Gastroesophageal sphincter (tissue), 4 donors: ENCODE measurements around the gene CNTN6. TPM values are rescaled to one million over a fixed set of nuclear protein-coding genes. Genes with fewer than 3 reads are reported as not detected.

Experiments used
- ATAC-seq: fragments of 150-250 bp; one replicate; pipeline ENCODE4 v1.9.1; 2016; ENCODE audit warnings: mild to moderate bottlenecking, moderate library complexity
- H3K27ac ChIP-seq, 4 donors: fragments of 200-600 bp; sonication (generic) in 3 of 4; 1 replicate in 3 of 4; 2 replicates in 1 of 4; pipeline ENCODE4 v1.5.1; 2016 to 2019
- H3K27me3 ChIP-seq: fragments of 200-600 bp; sonication (generic); one replicate; pipeline ENCODE4 v1.5.1; 2019
- H3K36me3 ChIP-seq, 2 donors: fragments of 200-600 bp; sonication (generic); one replicate each; pipeline ENCODE4 v1.5.1; 2019; ENCODE audit warnings: control low read depth in 1 of 2
- H3K4me1 ChIP-seq, 3 donors: fragments of 200-600 bp; sonication (generic); 1 replicate in 2 of 3; 2 replicates in 1 of 3; pipeline ENCODE4 v1.5.1; 2016 to 2019; ENCODE audit warnings: control low read depth in 2 of 3
- H3K4me3 ChIP-seq, 2 donors: fragments of 200-600 bp; sonication (generic); one replicate each; pipeline ENCODE4 v1.5.1; 2019; ENCODE audit warnings: mild to moderate bottlenecking in 1 of 2, moderate library complexity in 1 of 2
- H3K9me3 ChIP-seq, 3 donors: fragments of 200-600 bp; sonication (generic); one replicate each; pipeline ENCODE4 v1.5.1; 2017 to 2019; ENCODE audit warnings: control low read depth in 2 of 3
- EP300 ChIP-seq: sonication (generic); formaldehyde crosslinking; IDR thresholded peaks from one replicate; pipeline ENCODE4 v1.6.1; 2017; ENCODE audit warnings: antibody characterized with exemption, mild to moderate bottlenecking
- POLR2A ChIP-seq, 2 donors: fragments of 450-650 bp; IDR thresholded peaks; one replicate each; pipeline ENCODE4 v1.6.1; 2017; ENCODE audit warnings: antibody characterized with exemption in 2 of 2, mild to moderate bottlenecking in 2 of 2, moderate library complexity in 1 of 2
- POLR2AphosphoS5 ChIP-seq: sonication (generic); formaldehyde crosslinking; IDR thresholded peaks from one replicate; pipeline ENCODE4 v1.6.1; 2017; ENCODE audit warnings: antibody characterized with exemption
- WGBS, 2 donors: methylation state at CpG; one replicate each; pipeline ENCODE4 v1.1.5; 2018; ENCODE audit warnings: low coverage in 1 of 2; 5-methylcytosine and 5-hydroxymethylcytosine counted together
- total RNA-seq, 4 donors: library from RNA; depleted of rRNA; stranded (reverse); fragments of >200 nt; gene quantifications; one replicate each; pipeline ENCODE4 v1.1.0, GENCODE V29; 2016
- TF ChIP-seq, protein P1 (sequence below), 4 experiments: fragments of 200-600 bp in 2 of 4; fragments of 450-650 bp in 2 of 4; sonication (generic) in 1 of 4; IDR thresholded peaks; one replicate each; pipeline ENCODE4 v1.5.1; 2017 to 2019; ENCODE audit warnings: antibody characterized with exemption in 4 of 4, mild to moderate bottlenecking in 2 of 4, moderate library complexity in 2 of 4

Gene CNTN6
- total RNA-seq, 4 donors from 2014 or later: 0.16 to 0.54 TPM; not detected in 2

DNA sequence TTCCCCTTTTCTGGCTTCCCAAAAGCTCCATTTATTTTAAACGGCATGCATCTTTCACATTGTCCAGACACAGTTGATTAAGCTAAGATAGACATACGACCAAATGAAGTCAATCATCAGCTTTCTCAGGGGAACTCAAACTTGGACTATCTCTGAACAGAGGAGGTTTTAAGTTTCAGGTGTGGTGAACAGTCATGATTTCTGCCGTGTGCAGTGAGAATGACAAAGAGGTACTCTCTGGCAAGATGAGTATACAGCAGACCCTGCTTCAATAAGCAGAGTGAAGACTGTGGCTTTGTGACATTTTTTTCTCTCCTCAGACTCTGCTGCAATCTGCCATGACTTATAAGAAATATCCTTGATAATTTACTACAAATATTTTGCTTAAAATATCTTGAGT, 307.7 kb downstream of the CNTN6 start:
- H3K4me3 ChIP-seq: no peak overlapping the region
- no peaks in the 10 kb centered on the region for H3K9me3 ChIP-seq
- WGBS, 2 donors: 18 to 24% methylated on average over 2 to 3 of the region's 3 CpGs
- H3K27ac ChIP-seq: no peak overlapping the region
- H3K36me3 ChIP-seq: no peaks in the 10 kb centered on the region
- ATAC-seq: no peak
- no peaks in the 10 kb centered on the region for H3K27me3 ChIP-seq
- TF ChIP-seq POLR2AphosphoS5 (no peak), EP300 (no peak), POLR2A (IDR thresholded peaks at IDR 0.05) (no peak)
- TF ChIP-seq, protein P1, sequence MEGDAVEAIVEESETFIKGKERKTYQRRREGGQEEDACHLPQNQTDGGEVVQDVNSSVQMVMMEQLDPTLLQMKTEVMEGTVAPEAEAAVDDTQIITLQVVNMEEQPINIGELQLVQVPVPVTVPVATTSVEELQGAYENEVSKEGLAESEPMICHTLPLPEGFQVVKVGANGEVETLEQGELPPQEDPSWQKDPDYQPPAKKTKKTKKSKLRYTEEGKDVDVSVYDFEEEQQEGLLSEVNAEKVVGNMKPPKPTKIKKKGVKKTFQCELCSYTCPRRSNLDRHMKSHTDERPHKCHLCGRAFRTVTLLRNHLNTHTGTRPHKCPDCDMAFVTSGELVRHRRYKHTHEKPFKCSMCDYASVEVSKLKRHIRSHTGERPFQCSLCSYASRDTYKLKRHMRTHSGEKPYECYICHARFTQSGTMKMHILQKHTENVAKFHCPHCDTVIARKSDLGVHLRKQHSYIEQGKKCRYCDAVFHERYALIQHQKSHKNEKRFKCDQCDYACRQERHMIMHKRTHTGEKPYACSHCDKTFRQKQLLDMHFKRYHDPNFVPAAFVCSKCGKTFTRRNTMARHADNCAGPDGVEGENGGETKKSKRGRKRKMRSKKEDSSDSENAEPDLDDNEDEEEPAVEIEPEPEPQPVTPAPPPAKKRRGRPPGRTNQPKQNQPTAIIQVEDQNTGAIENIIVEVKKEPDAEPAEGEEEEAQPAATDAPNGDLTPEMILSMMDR (IDR thresholded peaks at IDR 0.05): no peak
- no peaks in the 10 kb centered on the region for H3K4me1 ChIP-seq

DNA sequence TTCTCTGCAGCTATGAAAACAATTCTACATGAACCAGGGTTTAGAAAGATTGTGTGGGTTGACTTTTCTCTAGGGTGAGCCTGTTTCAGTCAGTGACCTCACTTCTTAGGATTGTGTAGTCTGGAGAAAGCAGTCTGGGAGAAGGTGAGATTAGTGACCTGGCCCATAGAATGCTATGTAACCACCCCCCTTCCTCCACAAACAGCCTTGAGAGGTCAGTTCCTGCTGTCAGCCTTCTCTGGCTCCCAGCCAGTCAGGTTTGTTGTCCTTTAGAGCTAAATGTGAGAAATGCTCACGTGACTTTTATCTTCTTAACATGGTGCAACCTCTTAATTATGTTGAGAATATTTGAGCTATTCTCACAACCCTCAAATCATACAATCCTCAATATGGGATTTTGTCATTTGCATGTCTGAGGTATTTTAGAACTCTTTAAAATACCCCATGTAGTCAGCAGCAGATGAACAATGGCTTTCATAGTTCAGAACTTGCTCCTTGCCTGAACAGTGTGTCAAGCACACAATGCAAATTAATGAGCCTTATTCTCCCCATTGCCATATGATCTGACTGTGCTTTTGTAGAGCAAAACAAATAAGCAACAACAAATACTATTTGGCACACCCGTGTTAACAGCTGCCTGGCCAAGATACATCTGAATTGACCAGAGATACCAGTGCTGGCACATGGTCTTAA, 311.6 kb downstream of the CNTN6 start:
- ATAC-seq: no peak

GRCh38 chr3:1406250-1406649, 313.4 kb downstream of the CNTN6 start:
- ATAC-seq: no peak
- H3K27ac ChIP-seq: no peak overlapping the region
- no peaks in the 10 kb centered on the region for H3K9me3 ChIP-seq
- H3K36me3 ChIP-seq: no peaks in the 10 kb centered on the region
- no peaks in the 10 kb centered on the region for H3K4me1 ChIP-seq
- H3K27me3 ChIP-seq: no peaks in the 10 kb centered on the region
- no peak overlapping the region for H3K4me3 ChIP-seq
- TF ChIP-seq EP300 (no peak), POLR2AphosphoS5 (no peak), POLR2A (IDR thresholded peaks at IDR 0.05) (no peak)
- TF ChIP-seq, protein P1 (IDR thresholded peaks at IDR 0.05): no peak

More for the DNA sequence above, 311.6 kb downstream of the CNTN6 start:
- no peak for TF ChIP-seq POLR2AphosphoS5
- TF ChIP-seq POLR2A (IDR thresholded peaks at IDR 0.05): no peak
- TF ChIP-seq, protein P1 (IDR thresholded peaks at IDR 0.05): no peak
- TF ChIP-seq EP300: no peak
- H3K4me1 ChIP-seq: no peaks in the 10 kb centered on the region
- H3K27me3 ChIP-seq: no peaks in the 10 kb centered on the region
- no peak overlapping the region for H3K4me3 ChIP-seq
- no peaks in the 10 kb centered on the region for H3K36me3 ChIP-seq
- no peaks in the 10 kb centered on the region for H3K9me3 ChIP-seq
- 39 to 100% methylated on average over 1 to 2 of the region's 2 CpGs for WGBS, 2 donors
- H3K27ac ChIP-seq: no peak overlapping the region

DNA sequence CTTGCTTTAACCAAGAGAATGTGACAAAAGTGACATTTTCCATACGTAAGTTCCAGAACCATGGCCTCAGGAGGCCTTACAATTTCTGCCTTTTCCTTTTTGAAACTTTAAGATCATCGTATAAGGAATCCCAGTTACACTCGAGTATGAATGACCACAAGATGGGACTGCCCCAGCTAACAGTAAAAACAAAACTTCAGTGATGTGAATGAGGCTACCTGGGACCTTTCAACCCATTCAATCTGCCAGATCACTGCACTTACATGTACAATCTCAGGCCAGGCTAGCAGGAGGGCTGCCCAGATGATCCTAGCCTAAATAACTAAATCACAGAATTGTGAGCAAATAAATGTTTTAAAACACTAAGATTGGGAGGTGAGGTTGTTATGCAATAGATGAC, 328.8 kb downstream of the CNTN6 start:
- no peak for ATAC-seq
- TF ChIP-seq POLR2AphosphoS5 (no peak), EP300 (no peak), POLR2A (IDR thresholded peaks at IDR 0.05) (no peak)
- TF ChIP-seq, protein P1 (IDR thresholded peaks at IDR 0.05): no peak
- Histone ChIP-seq H3K27me3 (no peaks in the 10 kb centered on the region), H3K27ac (no peak overlapping the region), H3K36me3 (no peaks in the 10 kb centered on the region), H3K9me3 (no peaks in the 10 kb centered on the region), H3K4me1 (no peaks in the 10 kb centered on the region), H3K4me3 (no peak overlapping the region)
- whole genome bisulfite sequencing, 2 donors: 50 to 83% methylated on average over 2 to 3 of the region's 3 CpGs

DNA sequence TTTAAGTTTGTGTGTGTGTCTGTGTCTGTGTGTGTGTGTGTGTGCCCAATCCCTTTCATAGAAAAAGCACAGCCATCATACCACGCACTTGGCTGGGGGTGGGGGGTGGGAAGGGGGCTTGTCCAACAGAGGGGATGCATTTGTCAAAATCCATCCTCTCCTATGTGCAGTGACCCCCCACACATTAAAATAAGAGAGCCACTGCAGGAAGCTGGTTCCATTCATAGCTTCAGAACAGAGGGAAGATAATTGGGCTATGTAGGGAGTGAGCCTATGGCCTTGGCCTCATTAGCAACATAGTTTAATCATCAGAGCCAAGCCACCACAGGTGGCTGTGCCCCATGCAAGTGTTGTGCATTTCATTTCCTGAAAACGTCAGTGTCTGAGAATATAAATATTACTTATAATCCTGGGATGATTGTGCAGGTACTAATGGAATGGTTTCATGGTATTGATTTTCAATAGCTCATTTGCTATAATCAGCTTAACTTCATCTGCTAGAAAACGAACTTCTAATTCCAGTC, 330.8 kb downstream of the CNTN6 start:
- no peak overlapping the region for H3K27ac ChIP-seq
- 53 to 60% methylated on average over 1 to 3 of the region's 3 CpGs for WGBS, 2 donors
- H3K4me3 ChIP-seq: no peak overlapping the region
- no peaks in the 10 kb centered on the region for H3K27me3 ChIP-seq
- H3K4me1 ChIP-seq: no peaks in the 10 kb centered on the region
- ATAC-seq: no peak
- TF ChIP-seq POLR2AphosphoS5 (no peak), POLR2A (IDR thresholded peaks at IDR 0.05) (no peak), EP300 (no peak)
- TF ChIP-seq, protein P1 (IDR thresholded peaks at IDR 0.05): no peak
- no peaks in the 10 kb centered on the region for H3K9me3 ChIP-seq
- no peaks in the 10 kb centered on the region for H3K36me3 ChIP-seq
